A549 (cell line): ENCODE results near the gene SLFN12L. TPM values are rescaled to one million over a fixed set of nuclear protein-coding genes. Genes with fewer than 3 reads are reported as not detected.

ENCODE experiments used
- ATAC-seq, 2 experiments: fragments of 200-7000 bp in 1 of 2; fragments of >200 bp in 1 of 2; cut with Nextera tagmentation in 1 of 2; cut with Tn5 transposase in 1 of 2; 3 replicates each; pipeline versions ENCODE4 v1.8.0 to v1.9.1; 2018 to 2020; ENCODE audit warnings: mild to moderate bottlenecking in 1 of 2, moderate library complexity in 1 of 2
- CTCF ChIA-PET: fragments of 300-600 bp; sonication (Branson Sonifier 250); formaldehyde crosslinking; extraction: SDS; loops from one replicate; lab custom pipeline; 2021; ENCODE audit warnings: antibody characterized with exemption, inconsistent platforms; lab: Yijun Ruan, JAX
- POLR2A ChIA-PET: fragments of 350-600 bp; formaldehyde crosslinking; extraction: SDS; loops from one replicate; lab custom pipeline; 2021; ENCODE audit warnings: antibody characterized with exemption, inconsistent platforms; lab: Yijun Ruan, JAX
- DNase-seq, 2 experiments: peaks; one replicate each; pipeline versions ENCODE4 v3.0.0 to v3.0.0-alpha.2; 2011 to 2016; ENCODE audit warnings: low read depth in 1 of 2, low spot score in 1 of 2
- FAIRE-seq: peaks from 2 replicates; lab custom pipeline; 2011; peaks lifted over from hg19 to GRCh38; lab: Jason Lieb, UNC
- H3K27ac ChIP-seq, 2 experiments: fragments of >200 bp; sonication (Bioruptor Twin); formaldehyde crosslinking; 3 replicates each; pipeline ENCODE4 v1.5.1; 2016 to 2017
- H3K4me1 ChIP-seq: fragments of >200 bp; sonication (Bioruptor Twin); formaldehyde crosslinking; 3 replicates; pipeline ENCODE4 v1.6.1; 2016
- H3K4me2 ChIP-seq: fragments of >200 bp; sonication (Bioruptor Twin); formaldehyde crosslinking; 3 replicates; pipeline ENCODE4 v1.6.1; 2016
- H3K4me3 ChIP-seq: fragments of >200 bp; sonication (Bioruptor Twin); formaldehyde crosslinking; 3 replicates; pipeline ENCODE4 v1.5.1; 2016
- H3K9me3 ChIP-seq: fragments of >200 bp; sonication (Bioruptor Twin); formaldehyde crosslinking; 3 replicates; pipeline ENCODE4 v1.6.1; 2016
- CHD2 ChIP-seq: fragments of 150-350 bp; IDR thresholded peaks from 2 replicates; pipeline ENCODE4 v1.6.1; 2014; ENCODE audit warnings: low read length; ENCODE audit not compliant: partially characterized antibody
- CHD4 ChIP-seq: fragments of 200-600 bp; sonication (generic); IDR thresholded peaks from 2 replicates; pipeline ENCODE4 v1.6.1; 2016; ENCODE audit warnings: antibody characterized with exemption, mild to moderate bottlenecking, borderline replicate concordance
- EHF ChIP-seq: fragments of 250-450 bp; sonication (Bioruptor Pico); IDR thresholded peaks from 2 replicates; pipeline ENCODE4 v1.5.0; 2020; ENCODE audit warnings: mild to moderate bottlenecking
- FOSB ChIP-seq: fragments of 250-450 bp; sonication (Bioruptor Pico); IDR thresholded peaks from 2 replicates; pipeline ENCODE4 v1.5.0; 2020; ENCODE audit warnings: mild to moderate bottlenecking, moderate library complexity
- FOSL2 ChIP-seq, 2 experiments: fragments of 450-650 bp in 1 of 2; fragments of >200 bp in 1 of 2; sonication (Bioruptor Twin) in 1 of 2; formaldehyde crosslinking; IDR thresholded peaks; 2 replicates each; pipeline versions ENCODE4 v1.5.0 to v1.6.1; 2016 to 2020; ENCODE audit warnings: mild to moderate bottlenecking in 1 of 2, moderate library complexity in 1 of 2
- HDAC2 ChIP-seq: fragments of 200-600 bp; sonication (generic); IDR thresholded peaks from 2 replicates; pipeline ENCODE4 v1.6.1; 2016
- HOXA7 ChIP-seq: fragments of 250-450 bp; sonication (Bioruptor Pico); IDR thresholded peaks from 2 replicates; pipeline ENCODE4 v1.5.0; 2020; ENCODE audit warnings: mild to moderate bottlenecking, moderate library complexity
- HOXB13 ChIP-seq: fragments of 250-450 bp; sonication (Bioruptor Pico); IDR thresholded peaks from 2 replicates; pipeline ENCODE4 v1.5.0; 2020; ENCODE audit warnings: low read depth, mild to moderate bottlenecking, moderate library complexity
- RAD21 ChIP-seq, 2 experiments: fragments of >200 bp in 1 of 2; sonication (Bioruptor Twin) in 1 of 2; formaldehyde crosslinking in 1 of 2; IDR thresholded peaks in 1 of 2; conservative IDR thresholded peaks in 1 of 2; 2 replicates in 1 of 2; 3 replicates in 1 of 2; pipeline ENCODE4 v1.6.1; 2012 to 2018; ENCODE audit warnings: inconsistent platforms in 1 of 2
- RFX5 ChIP-seq: fragments of 450-650 bp; IDR thresholded peaks from 2 replicates; pipeline ENCODE4 v1.7.1; 2014; ENCODE audit warnings: antibody characterized with exemption, mild to moderate bottlenecking, moderate library complexity
- TFCP2L1 ChIP-seq: fragments of 250-450 bp; sonication (Bioruptor Pico); IDR thresholded peaks from 2 replicates; pipeline ENCODE4 v1.5.0; 2021; ENCODE audit warnings: mild to moderate bottlenecking
- USF2 ChIP-seq: fragments of 450-650 bp; IDR thresholded peaks from 2 replicates; pipeline ENCODE4 v1.6.1; 2014; ENCODE audit warnings: antibody characterized with exemption
- ZNF302 ChIP-seq: fragments of 250-450 bp; sonication (Bioruptor Pico); IDR thresholded peaks from 2 replicates; pipeline ENCODE4 v1.9.0; 2021; ENCODE audit warnings: inconsistent platforms, mild to moderate bottlenecking, moderate library complexity
- ZSCAN20 ChIP-seq: fragments of 250-450 bp; sonication (Bioruptor Pico); IDR thresholded peaks from 2 replicates; pipeline ENCODE4 v1.8.0; 2022; ENCODE audit warnings: mild to moderate bottlenecking, moderate library complexity
- WGBS: methylation state at CpG from one replicate; pipeline ENCODE4 v1.1.6; 2017; ENCODE audit errors: missing lambda C conversion rate; 5-methylcytosine and 5-hydroxymethylcytosine counted together
- polyA plus RNA-seq, 4 experiments: library from polyadenylated mRNA; depleted of rRNA in 3 of 4; stranded (reverse); fragments of >200 nt; fragmentation: RNase III in 1 of 4; extraction: RNeasy Plus Mini Kit Qiagen cat#74134 plus additional on column Dnase treatment in 1 of 4; gene quantifications; 2 replicates in 3 of 4; 3 replicates in 1 of 4; pipeline ENCODE4 v1.2.3, GENCODE V29; 2011 to 2017
- small RNA-seq, 6 experiments: library from RNA; depleted of rRNA; stranded (forward); fragments of <200 nt; gene quantifications; one replicate each; pipeline ENCODE3, GENCODE V24; 2012
- TF ChIP-seq, protein P1 (sequence below): IDR thresholded peaks from 2 replicates; pipeline ENCODE4 v1.6.1; 2012

SLFN12L gene
- polyA plus RNA-seq, 2 of the 4 experiments (the other 2 are of a cell fraction): not detected

DNA sequence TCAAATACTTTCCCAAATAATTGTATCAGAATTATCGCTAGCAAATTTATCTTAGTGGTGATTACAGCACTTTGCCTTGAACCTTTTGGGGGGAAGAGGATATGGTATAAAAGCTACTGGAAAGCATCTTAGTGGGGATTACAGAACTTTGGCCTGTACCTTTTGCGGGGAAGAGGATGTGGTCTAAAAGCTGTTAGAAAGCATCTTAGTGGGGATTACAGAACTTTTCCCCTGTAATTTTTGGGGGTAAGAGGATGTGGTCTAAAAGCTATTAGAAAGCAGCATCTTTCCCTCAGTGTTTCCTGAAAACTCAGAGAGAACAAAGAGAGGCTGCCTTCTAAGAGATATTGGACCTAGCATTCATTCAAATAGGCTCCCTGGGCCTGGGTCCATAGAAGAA lies 109.2 kb downstream of the SLFN12L start:
- no peak overlapping the region for H3K4me2 ChIP-seq
- POLR2A ChIA-PET: no interaction called here
- ATAC-seq: no peak
- no peaks in the 10 kb centered on the region for H3K9me3 ChIP-seq
- FAIRE-seq: no peak
- TF ChIP-seq USF2: no peak
- TF ChIP-seq FOSL2 (IDR thresholded peaks at IDR 0.05): no peak
- TF ChIP-seq FOSL2 (CRISPR knock-in tag; IDR thresholded peaks at IDR 0.05): no peak
- TF ChIP-seq FOSB (CRISPR knock-in tag): no peak
- no peak for TF ChIP-seq RAD21 (conservative IDR thresholded peaks at IDR 0.05 in 1 of 2, IDR thresholded peaks at IDR 0.05 in 1 of 2)
- TF ChIP-seq ZNF302 (CRISPR knock-in tag): no peak
- no peak for TF ChIP-seq HOXA7 (CRISPR knock-in tag)
- no peak for TF ChIP-seq HOXB13 (CRISPR knock-in tag)
- TF ChIP-seq ZSCAN20: no peak
- TF ChIP-seq, protein P1, sequence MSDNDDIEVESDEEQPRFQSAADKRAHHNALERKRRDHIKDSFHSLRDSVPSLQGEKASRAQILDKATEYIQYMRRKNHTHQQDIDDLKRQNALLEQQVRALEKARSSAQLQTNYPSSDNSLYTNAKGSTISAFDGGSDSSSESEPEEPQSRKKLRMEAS: no peak
- TF ChIP-seq CHD4: no peak
- H3K4me1 ChIP-seq: peaks cover 4% of the 10 kb centered on the region
- whole genome bisulfite sequencing: 86% methylated on average over 2 of the region's 2 CpGs
- no peak overlapping the region for H3K27ac ChIP-seq
- no peak overlapping the region for H3K4me3 ChIP-seq
- no peak for DNase-seq
- CTCF ChIA-PET: interaction anchor here (0.9 to 1.6 kb wide), 3 partner anchors 111 to 335 kb away, joined by 4 to 5 read pairs (median 4); no protein-coding TSS in a partner anchor

DNA sequence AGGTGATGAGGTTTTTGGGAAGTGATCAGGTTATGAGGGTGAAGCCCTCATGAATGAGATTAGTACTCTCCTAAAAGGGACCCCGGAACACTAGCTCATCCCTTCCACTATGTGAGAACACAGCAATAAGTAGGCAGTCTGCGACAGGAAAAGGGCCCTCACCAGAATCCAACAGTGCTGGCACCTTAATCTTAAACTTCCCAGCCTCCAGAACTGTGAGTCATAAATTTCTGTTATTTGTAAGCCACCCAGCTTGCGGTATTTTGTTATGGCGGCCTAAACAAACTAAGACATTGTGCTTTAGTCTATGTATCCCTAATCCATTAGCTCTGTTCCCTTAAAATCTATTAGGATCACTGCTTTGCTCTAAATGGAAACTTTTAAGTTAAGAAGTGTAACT lies 113.7 kb downstream of the SLFN12L start:
- CTCF ChIA-PET: no interaction called here
- 64% methylated on average over 4 of the region's 4 CpGs for WGBS
- H3K4me2 ChIP-seq: no peak overlapping the region
- ATAC-seq (no peak), FAIRE-seq (no peak)
- no peak overlapping the region for H3K27ac ChIP-seq
- no peak overlapping the region for H3K4me3 ChIP-seq
- TF ChIP-seq HDAC2 (no peak), CHD2 (no peak), EHF (CRISPR knock-in tag) (no peak), RFX5 (no peak), FOSL2 (IDR thresholded peaks at IDR 0.05) (no peak), FOSL2 (CRISPR knock-in tag; IDR thresholded peaks at IDR 0.05) (no peak), TFCP2L1 (CRISPR knock-in tag) (no peak)
- TF ChIP-seq, all 56 proteins: peak for 0
- no peak for DNase-seq
- no peaks in the 10 kb centered on the region for H3K4me1 ChIP-seq
- H3K9me3 ChIP-seq: no peaks in the 10 kb centered on the region
- POLR2A ChIA-PET: no interaction called here

Small RNA genes lying within 50 kb of the gene (small RNA-seq; reads per million reads assigned to genes)
- gene AC015911.1 (0 reads per million in 6 experiments), gene SNORD7 (7.4 to 64.2 (median 33.1) reads per million in 6 experiments)

Other genes starting within 250 kb of the SLFN12L start
- gene SLFN11, start 164.1 kb downstream of the SLFN12L start, polyA plus RNA-seq (2011; rRNA removed): 24.0 and 27.2 TPM in 2 replicates
- 6.9 to 8.2 TPM (median 7.4 TPM) in 3 replicates for gene SLFN11, start 164.1 kb downstream of the SLFN12L start, polyA plus RNA-seq (2017; fragmentation: RNase III; extraction: RNeasy Plus Mini Kit Qiagen cat#74134 plus additional on column Dnase treatment)
- 0.16 and 0.23 TPM in 2 replicates for gene SLFN12, start 105.2 kb downstream of the SLFN12L start, polyA plus RNA-seq (2011; rRNA removed)
- 0.08 to 0.12 TPM (median 0.09 TPM) in 3 replicates for gene SLFN12, start 105.2 kb downstream of the SLFN12L start, polyA plus RNA-seq (2017; fragmentation: RNase III; extraction: RNeasy Plus Mini Kit Qiagen cat#74134 plus additional on column Dnase treatment)
- gene SLFN13, start 88.9 kb downstream of the SLFN12L start, polyA plus RNA-seq (2011; rRNA removed): 12.2 and 12.5 TPM in 2 replicates
- 5.4 to 6.8 TPM (median 6.6 TPM) in 3 replicates for gene SLFN13, start 88.9 kb downstream of the SLFN12L start, polyA plus RNA-seq (2017; fragmentation: RNase III; extraction: RNeasy Plus Mini Kit Qiagen cat#74134 plus additional on column Dnase treatment)
- not detected in 2 replicates for gene SLFN14, start 23.1 kb upstream of the SLFN12L start, polyA plus RNA-seq (2011; rRNA removed)
- not detected in 3 replicates for gene SLFN14, start 23.1 kb upstream of the SLFN12L start, polyA plus RNA-seq (2017; fragmentation: RNase III; extraction: RNeasy Plus Mini Kit Qiagen cat#74134 plus additional on column Dnase treatment)
- 11.2 and 15.0 TPM in 2 replicates for gene PEX12, start 40.9 kb upstream of the SLFN12L start, polyA plus RNA-seq (2011; rRNA removed)
- 4.3 to 4.7 TPM (median 4.6 TPM) in 3 replicates for gene PEX12, start 40.9 kb upstream of the SLFN12L start, polyA plus RNA-seq (2017; fragmentation: RNase III; extraction: RNeasy Plus Mini Kit Qiagen cat#74134 plus additional on column Dnase treatment)
- gene AP2B1, start 49.6 kb upstream of the SLFN12L start, polyA plus RNA-seq (2011; rRNA removed): 278 and 309 TPM in 2 replicates
- gene AP2B1, start 49.6 kb upstream of the SLFN12L start, polyA plus RNA-seq (2017; fragmentation: RNase III; extraction: RNeasy Plus Mini Kit Qiagen cat#74134 plus additional on column Dnase treatment): 110 to 139 TPM (median 114 TPM) in 3 replicates
- gene RASL10B, start 194.0 kb upstream of the SLFN12L start, polyA plus RNA-seq (2011; rRNA removed): 0.05 and 0.07 TPM in 2 replicates
- 0.10 to 0.26 TPM (median 0.24 TPM) in 3 replicates for gene RASL10B, start 194.0 kb upstream of the SLFN12L start, polyA plus RNA-seq (2017; fragmentation: RNase III; extraction: RNeasy Plus Mini Kit Qiagen cat#74134 plus additional on column Dnase treatment)
- gene GAS2L2, start 215.6 kb upstream of the SLFN12L start, polyA plus RNA-seq (2011; rRNA removed): 0.06 and 0.12 TPM in 2 replicates
- gene GAS2L2, start 215.6 kb upstream of the SLFN12L start, polyA plus RNA-seq (2017; fragmentation: RNase III; extraction: RNeasy Plus Mini Kit Qiagen cat#74134 plus additional on column Dnase treatment): 0.09 to 0.15 TPM (median 0.13 TPM) in 3 replicates
- gene C17orf50, start 223.2 kb upstream of the SLFN12L start, polyA plus RNA-seq (2011; rRNA removed): 0.19 TPM in 1 of 2 replicates, not detected in the other
- 0.12 to 0.28 TPM (median 0.22 TPM) in 3 replicates for gene C17orf50, start 223.2 kb upstream of the SLFN12L start, polyA plus RNA-seq (2017; fragmentation: RNase III; extraction: RNeasy Plus Mini Kit Qiagen cat#74134 plus additional on column Dnase treatment)